Fibroblast of gingiva (primary cell): ENCODE data around the gene RFT1.
A peak's percentile ranks its signal among the peaks of the same experiment; 100 is the strongest.

ENCODE experiments used
- DNase-seq: peaks from one replicate; pipeline ENCODE4 v3.0.0-alpha.2; 2011; ENCODE audit warnings: low read depth

RFT1 gene

DNA sequence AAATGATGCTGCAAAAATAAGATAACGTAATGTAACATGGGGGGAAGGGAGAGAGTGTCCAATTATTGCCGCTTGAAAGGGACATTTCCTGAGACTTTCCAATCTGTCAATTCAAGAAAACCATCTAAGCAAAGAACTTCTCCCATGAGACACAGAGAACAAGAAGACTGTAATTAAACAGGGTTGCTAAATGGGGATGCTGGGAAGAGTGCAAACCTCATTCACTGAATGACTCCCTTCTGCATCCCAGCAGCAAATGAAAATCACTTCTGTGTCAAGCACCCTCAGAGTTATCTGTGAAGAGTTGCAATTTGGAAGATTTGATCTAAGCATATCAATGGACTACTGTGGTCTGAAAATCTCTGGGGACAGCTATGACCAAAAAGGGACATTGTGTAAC is 3.6 kb downstream of the RFT1 start:
- no peak for DNase-seq

- DNase-seq = no peak
Measured at GRCh38 chr3:53123953-53124352, 6.3 kb downstream of the RFT1 start.

GRCh38 chr3:53123510-53123909 is 6.7 kb downstream of the RFT1 start:
- DNase-seq = no peak

DNA sequence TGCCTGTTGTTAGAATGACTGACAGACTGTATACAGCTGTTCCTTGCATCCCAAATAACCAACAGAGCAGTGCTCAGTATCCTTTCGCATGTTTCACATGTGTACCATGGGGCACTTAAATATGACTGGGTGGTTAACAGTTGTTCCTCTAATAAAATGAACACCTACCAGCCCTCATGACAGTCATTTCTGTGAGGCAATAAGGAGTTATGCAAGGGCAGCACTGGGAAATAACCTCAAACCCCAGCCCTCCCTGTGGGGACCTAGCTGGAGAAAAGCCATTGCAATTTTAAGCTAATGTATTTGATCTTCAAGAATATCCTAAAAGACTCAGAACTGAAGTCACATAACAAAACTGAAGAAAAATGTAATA is 7.3 kb downstream of the RFT1 start:
- no peak for DNase-seq

- no peak for DNase-seq
Measured at GRCh38 chr3:53122255-53122932, 7.8 kb downstream of the RFT1 start.

DNA sequence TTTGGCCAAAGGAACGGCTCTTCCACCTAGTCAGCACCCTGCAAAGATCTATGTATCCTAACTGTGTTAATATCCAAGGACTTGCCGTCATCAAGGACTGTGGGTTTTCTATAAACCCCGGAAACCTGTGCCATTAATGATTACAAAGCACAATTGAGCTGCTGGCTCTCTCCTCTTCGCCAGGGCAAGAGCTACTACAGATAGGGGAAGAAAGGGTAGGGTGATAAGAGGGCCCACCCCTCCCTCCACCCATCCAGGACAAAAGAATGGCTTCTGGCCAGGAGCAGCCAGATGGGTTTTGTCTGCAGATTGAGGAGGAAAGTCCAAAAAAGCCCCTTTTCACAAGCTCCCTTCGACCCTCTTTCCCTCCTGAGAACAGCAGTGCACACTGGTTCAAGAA is 9.9 kb downstream of the RFT1 start:
- no peak for DNase-seq

DNA sequence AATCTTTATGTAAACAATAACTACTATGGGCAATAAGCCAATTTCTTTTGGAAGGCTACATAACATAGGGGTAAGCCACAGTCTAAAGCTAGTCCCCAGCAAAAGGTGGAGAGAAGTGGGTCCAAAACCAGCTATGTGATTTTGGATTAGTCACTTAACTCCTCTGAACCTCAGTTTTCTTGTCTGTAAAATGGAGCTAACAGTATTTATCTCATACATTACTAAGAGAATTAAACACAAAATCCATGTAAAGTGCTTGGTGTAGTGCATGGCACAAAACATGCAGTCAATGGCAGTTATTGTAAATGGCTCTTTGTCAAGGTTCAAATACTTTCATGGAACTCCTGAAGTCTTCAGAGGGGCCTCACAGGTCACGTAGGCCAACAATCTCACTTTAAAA is 13.3 kb downstream of the RFT1 start:
- no peak for DNase-seq

DNA sequence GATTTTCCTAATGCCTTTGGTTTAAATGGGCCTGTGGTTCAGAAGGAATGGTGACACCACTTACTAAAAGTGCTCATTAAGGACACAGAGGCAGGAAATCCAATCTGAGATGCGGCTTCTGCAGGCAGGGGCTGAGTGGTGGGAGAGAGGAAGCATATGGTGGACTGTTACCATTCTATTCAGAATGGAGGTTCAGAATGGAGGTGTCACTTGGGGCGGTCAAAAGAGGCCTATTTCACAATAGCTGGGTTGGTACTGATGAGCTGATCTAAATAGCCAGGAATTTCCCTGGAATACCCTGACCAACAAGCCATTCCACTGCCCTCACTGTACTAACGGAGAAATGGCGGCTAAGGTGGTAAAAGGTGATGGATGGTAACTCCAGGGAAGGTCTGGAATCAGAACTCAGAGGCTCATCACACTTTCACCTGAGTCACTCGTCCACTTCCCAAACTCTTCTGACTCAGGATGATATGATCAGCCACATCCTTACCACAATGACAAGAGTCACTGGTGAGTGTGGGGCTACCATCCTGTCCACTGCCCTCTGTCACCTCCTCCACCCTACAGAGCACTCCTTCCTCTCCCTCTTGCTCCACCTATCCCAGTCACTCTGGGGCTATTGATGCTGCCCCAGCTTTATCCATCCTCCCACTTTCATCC is 15.7 kb downstream of the RFT1 start:
- DNase-seq = no peak

- peak; percentile 59 for DNase-seq
Measured at GRCh38 chr3:53114011-53114400, 16.2 kb downstream of the RFT1 start.

DNA sequence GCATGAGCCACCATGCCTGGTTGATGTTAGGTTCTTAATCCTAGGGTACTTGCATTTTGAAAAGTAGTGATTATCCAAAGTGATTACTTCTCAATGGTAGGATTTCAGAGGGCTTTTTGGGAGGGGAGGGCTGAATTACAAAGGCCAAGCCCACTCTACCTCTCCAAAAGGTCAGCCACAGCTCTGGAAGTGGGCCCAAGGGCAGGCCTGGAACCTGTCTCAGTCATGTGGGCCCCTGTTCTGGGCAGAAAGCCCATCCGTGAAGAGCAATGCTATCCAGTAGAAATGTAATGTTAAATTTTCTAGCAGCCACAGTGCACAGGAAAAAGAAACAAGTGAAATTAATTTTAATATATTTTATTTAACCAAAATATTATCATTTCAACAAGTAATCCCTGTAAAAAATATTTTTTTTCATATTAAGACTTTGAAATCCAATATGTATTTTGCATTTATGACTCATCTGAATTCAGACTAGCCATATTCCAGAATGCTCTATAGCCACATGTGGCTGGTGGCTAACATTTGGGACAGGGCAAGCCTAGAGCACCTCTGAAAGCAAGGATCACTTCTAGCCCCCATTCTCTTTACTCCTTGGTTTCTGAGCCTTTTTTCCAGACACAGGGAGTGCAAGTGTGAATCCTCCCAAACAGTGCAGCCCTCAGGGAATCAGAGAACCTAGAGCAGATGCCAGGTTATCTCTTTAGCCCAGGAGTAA is 16.8 kb downstream of the RFT1 start:
- no peak for DNase-seq

- no peak for DNase-seq
Measured at GRCh38 chr3:53111822-53112221, 18.4 kb downstream of the RFT1 start.

GRCh38 chr3:53109891-53110771 is 20.1 kb downstream of the RFT1 start:
- peak; percentile 94 for DNase-seq

- no peak for DNase-seq
Measured at GRCh38 chr3:53109190-53109589, 21.0 kb downstream of the RFT1 start.

- no peak for DNase-seq
Measured at GRCh38 chr3:53104762-53105161, 25.5 kb downstream of the RFT1 start.

- no peak for DNase-seq
Measured at GRCh38 chr3:53103397-53104296, 26.6 kb downstream of the RFT1 start.

- DNase-seq = no peak
Measured at GRCh38 chr3:53102601-53103147, 27.6 kb downstream of the RFT1 start.

DNA sequence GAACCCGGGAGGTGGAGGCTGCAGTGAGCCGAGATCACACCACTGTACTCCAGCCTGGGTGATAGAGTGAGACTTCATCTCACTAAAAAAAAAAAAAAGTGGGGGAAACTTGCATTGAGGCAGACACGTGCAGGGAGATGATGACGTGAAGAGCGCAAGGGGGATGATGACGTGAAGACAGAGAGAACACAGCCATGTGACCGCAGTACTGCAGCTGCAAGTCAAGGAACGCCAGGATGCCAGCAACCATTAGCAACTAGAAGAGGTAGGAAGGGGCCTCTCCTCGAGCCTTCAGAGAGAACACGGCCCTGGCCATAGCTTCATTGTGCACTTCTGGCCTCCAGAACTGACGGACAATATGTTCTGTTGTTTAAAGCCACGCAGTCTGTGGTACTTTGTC is 28.3 kb downstream of the RFT1 start:
- DNase-seq = no peak

DNA sequence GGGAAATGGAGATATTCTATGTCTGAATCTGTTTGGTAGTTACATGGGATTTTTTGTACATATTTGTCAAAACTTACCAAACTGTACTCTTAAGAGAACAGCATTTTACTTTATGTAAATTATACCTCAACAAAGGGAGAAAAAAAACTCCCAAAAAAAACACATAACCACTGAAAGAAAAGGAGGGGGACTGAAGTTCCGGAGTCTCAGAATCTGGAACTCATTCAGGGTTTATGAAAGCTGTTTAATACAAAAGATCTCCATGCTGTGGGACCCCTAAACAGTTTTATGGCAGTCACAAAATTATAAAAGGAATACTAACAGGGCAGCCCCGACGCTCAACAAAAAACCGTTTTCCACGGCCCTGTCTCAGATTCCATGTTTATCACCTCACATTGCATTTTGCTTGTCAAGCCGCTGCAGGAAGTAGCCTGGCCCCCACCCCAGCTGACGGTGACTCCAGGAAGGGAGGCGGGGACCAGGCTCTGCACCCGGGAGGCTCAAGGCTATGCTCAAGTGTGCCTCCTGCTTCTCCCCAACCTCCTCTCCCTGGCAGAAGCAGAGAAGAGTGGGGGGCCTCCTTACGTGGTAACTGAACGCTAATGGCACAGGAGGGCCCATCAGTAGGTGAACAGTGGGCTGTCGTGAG is 29.3 kb downstream of the RFT1 start:
- no peak for DNase-seq

DNA sequence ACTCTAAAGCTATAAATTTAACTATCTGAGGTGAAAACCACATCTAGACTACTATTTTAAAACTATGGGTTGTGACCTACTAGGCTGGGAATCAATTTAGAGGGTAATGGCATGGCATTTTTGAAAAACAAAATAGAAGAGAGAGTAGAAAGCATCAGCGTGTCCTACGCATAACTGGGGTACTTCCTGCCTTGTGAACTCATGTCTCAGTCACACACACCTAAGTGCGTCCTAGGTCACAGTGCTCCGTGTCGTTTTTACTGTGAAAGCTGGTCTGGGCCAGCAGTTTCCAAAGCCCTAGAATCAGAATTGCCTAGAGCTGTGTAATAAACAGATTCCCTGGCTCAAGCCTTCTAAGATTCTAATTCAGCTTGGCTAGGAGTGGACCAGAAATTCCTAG is 32.3 kb downstream of the RFT1 start:
- DNase-seq = no peak

DNA sequence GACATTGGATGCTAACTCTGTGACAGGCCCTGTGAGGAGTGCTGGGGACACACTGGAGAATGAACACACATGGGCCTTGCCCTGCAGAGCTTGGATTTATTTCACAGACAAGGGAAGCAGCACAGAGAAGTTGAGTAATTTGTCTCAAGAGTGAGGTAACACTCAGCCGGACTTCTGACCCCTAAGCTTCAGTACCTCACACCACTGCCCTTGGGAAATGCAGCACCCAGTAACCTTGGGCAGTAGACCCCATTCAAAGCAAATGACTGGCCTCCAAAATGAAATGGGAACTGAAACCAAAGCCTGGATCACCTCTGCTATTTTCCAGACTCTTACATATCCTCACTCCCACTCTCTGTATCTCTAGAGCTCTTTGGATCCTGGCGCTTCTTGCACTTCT is 37.3 kb downstream of the RFT1 start:
- peak; percentile 47 for DNase-seq

DNA sequence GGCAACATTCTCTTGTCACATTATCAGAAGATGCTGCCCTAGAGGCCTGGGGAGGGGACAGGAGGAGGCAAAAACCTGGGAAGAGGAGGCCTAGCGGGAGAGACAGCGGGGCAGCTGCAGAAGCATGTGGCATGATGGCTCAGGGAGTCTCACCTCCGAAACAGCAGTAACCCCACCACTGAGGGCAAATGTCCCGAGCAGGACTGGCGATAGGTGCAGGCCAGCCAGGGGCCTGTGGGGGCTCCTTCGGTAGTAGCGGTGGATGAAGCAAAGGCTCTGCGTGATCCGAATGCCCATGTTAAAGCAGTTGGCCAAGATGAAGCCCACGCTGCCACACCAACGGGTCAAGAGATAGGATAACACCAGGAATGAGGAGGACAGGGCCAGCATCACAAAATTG is 38.0 kb downstream of the RFT1 start:
- no peak for DNase-seq
